Lower lobe of right lung (tissue), 2 donors: ENCODE results near the gene PHACTR4. TPM values are rescaled to one million over a fixed set of nuclear protein-coding genes. Genes with fewer than 3 reads are reported as not detected.
A peak's percentile ranks its signal among the peaks of the same experiment; 100 is the strongest.
"Not testable (repeated sequence)": the region's sequence is repeated elsewhere in the genome, so short reads cannot be mapped to it uniquely, and the experiment has no call there.

Experiments
- ATAC-seq, 2 donors: fragments of 200-7000 bp; cut with Tn5 transposase; one replicate each; pipeline ENCODE4 v1.9.1; 2020 to 2022; ENCODE audit warnings: mild to moderate bottlenecking in 2 of 2, moderate library complexity in 2 of 2
- DNase-seq: peaks from one replicate; pipeline ENCODE4 v3.0.0-alpha.2; 2020
- H3K27ac ChIP-seq: fragments of 200-600 bp; one replicate; pipeline ENCODE4 v1.8.0; 2022
- H3K27me3 ChIP-seq: fragments of 200-600 bp; one replicate; pipeline ENCODE4 v1.8.0; 2022; ENCODE audit warnings: low read depth
- H3K36me3 ChIP-seq: fragments of 200-600 bp; one replicate; pipeline ENCODE4 v1.8.0; 2022; ENCODE audit warnings: mild to moderate bottlenecking
- H3K4me1 ChIP-seq: fragments of 200-600 bp; one replicate; pipeline ENCODE4 v1.8.0; 2022
- H3K4me3 ChIP-seq: fragments of 200-600 bp; one replicate; pipeline ENCODE4 v1.8.0; 2022; ENCODE audit warnings: mild to moderate bottlenecking
- H3K9me3 ChIP-seq: fragments of 200-600 bp; one replicate; pipeline ENCODE4 v1.8.0; 2022
- intact Hi-C: fragments of 100-400 bp; cut with DNase I; formaldehyde crosslinking; loops from one replicate; pipeline ENCODE4 v1.11.0; 2022
- long read RNA-seq: library from polyadenylated mRNA; unstranded; transcript quantifications from one replicate; pipeline ENCODE4 v2.0.0, GENCODE V29; 2021
- total RNA-seq: library from RNA; stranded (reverse); fragmentation: NEBNext Ultra II Directional; extraction: Animal tissue kit (Norgen Biotek cat#: 25700); gene quantifications from one replicate; pipeline ENCODE4 v1.2.1, GENCODE V29; 2021
- TF ChIP-seq, protein P1 (sequence below): fragments of 200-600 bp; IDR thresholded peaks from one replicate; pipeline ENCODE4 v1.8.0; 2022; ENCODE audit warnings: antibody characterized with exemption, mild to moderate bottlenecking
- donor health status: DM: no; HTN: yes; CAD: no; lungs with severe emphysema.

The PHACTR4 gene
- 44.2 TPM for total RNA-seq
- long read RNA-seq, full-length matches to known transcripts = 5 of 36 reads
- long read RNA-seq, partial matches to known transcripts = 9 of 36 reads
- long read RNA-seq, other reads (novel, unspliced or antisense) = 22 of 36 reads

DNA sequence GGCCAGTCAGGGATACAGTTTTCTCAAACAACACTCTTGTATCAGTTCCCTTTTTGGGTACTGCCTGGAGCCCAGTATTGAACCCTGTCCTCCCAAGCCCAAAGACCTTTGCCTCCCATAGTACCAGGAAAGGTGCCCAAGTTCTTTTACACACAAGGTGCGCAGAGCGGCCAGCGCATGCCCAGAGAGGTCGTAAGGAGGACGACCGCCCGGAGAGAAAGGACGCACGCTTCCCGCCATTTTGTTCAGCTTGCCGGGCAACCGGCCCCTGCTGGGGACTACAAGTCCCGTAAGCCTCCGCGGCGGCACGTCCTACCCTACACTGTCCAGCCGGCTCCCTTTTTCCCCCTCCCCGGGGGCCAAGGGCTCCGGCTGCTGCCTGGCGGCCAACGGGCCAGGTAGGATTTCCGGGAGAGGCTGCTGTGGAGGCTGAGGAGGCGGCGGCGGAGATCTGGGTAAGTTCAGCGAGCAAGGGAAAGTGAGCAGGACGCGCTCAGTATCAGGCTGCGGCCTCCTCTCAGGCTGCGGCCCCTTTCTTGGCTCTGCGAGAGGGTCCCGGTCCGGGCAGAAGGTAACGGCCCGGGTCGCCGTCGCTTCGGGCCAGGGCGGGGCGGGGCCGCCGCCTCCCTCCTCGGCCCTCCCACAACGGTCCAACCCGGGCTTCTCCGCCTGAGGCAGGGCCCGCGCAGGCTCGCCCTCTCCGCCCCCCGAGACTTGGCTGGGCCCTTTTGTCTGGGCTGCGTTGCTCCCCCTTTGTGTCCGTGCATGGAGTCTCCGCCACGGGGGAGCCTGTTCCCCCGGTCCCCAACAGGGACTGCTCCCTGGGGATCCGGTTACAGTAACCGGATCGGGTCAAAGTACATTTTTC lies at the start of gene PHACTR4:
PHACTR4 (plus strand) TSS at position 370 of the 868 bp plus-strand sequence. CDS start 37,708 bp downstream, outside the sequence.
- intact Hi-C loops = no loop called here
- DNase-seq = peak; percentile 96

DNA sequence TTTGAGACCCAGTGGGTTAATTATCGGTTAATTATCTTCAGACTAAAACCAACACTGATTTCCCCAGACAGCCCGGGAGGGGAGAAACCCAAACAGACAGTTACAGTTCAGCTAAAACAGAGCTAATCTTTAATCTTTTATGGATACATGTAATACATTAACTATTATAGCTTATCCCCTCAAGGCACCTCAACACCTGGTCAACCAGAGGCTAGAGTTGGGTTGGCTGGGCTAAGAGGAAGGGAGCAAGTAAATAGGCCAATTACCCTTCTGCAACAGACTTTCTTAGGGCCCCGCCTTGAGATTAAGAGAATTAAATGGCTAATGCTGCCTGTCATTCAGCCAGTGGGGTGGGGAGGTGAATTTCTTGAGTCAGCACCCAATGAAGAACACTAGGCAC lies 47.3 kb upstream of the PHACTR4 start:
- intact Hi-C loops = no loop called here
- H3K4me1 ChIP-seq = no peaks in the 10 kb centered on the region
- ATAC-seq (no peak), DNase-seq (no peak)
- TF ChIP-seq, protein P1, sequence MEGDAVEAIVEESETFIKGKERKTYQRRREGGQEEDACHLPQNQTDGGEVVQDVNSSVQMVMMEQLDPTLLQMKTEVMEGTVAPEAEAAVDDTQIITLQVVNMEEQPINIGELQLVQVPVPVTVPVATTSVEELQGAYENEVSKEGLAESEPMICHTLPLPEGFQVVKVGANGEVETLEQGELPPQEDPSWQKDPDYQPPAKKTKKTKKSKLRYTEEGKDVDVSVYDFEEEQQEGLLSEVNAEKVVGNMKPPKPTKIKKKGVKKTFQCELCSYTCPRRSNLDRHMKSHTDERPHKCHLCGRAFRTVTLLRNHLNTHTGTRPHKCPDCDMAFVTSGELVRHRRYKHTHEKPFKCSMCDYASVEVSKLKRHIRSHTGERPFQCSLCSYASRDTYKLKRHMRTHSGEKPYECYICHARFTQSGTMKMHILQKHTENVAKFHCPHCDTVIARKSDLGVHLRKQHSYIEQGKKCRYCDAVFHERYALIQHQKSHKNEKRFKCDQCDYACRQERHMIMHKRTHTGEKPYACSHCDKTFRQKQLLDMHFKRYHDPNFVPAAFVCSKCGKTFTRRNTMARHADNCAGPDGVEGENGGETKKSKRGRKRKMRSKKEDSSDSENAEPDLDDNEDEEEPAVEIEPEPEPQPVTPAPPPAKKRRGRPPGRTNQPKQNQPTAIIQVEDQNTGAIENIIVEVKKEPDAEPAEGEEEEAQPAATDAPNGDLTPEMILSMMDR = no peak
- no peak overlapping the region for H3K4me3 ChIP-seq
- H3K27me3 ChIP-seq = no peaks in the 10 kb centered on the region
- no peak overlapping the region for H3K27ac ChIP-seq
- no peaks in the 10 kb centered on the region for H3K36me3 ChIP-seq
- no peaks in the 10 kb centered on the region for H3K9me3 ChIP-seq

More for the DNA sequence above, at the start of gene PHACTR4:
- TF ChIP-seq, protein P1 = no peak
- H3K27me3 ChIP-seq = no peaks in the 10 kb centered on the region
- no peaks in the 10 kb centered on the region for H3K9me3 ChIP-seq
- peak within 1 kb of the TSS; percentile 94 for H3K27ac ChIP-seq
- H3K4me1 ChIP-seq = peaks cover 23% of the 10 kb centered on the region
- peak; percentile 98 for ATAC-seq
- H3K36me3 ChIP-seq = no peaks in the 10 kb centered on the region
- H3K4me3 ChIP-seq = peak within 1 kb of the TSS; percentile 76

DNA sequence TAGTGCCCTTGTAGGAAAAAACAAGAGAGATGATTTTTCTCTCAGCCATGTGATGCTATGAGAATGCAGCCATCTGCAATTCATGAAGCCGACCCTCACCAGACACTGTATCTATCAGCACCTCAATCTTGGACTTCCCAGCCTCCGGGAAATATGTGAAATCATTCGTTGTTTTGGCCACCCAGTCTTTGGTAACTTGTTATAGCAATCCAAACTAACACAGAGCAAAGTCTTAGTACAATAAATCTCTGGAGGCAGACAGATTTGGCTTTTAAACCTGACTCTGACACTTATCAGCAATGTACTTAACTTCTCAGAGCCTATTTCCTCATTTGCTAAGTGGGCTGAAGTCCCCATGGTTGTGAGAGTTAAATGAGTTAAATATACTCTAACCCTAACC lies 45.8 kb upstream of the PHACTR4 start:
- no peak for ATAC-seq
- intact Hi-C loops = no loop called here

DNA sequence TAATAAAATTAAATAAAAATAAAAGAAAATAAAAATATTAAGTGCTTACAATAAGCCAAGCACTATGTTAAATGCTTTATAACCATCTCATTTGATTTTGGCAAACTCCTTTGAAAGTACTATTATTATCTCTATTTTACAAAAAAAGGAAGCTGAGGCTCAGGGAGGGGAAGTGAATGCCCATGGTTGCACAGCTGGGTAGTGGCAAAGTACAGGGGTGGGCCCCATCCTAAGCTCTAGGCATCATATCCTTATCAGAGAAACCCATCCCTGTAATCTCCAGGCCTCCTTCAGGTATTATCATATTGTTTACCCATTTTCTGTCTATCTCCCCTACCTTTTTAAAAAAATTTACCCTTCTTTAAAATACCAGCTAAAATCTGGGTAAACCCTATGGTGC lies 43.0 kb upstream of the PHACTR4 start:
- Histone ChIP-seq H3K9me3 (no peaks in the 10 kb centered on the region), H3K4me3 (no peak overlapping the region), H3K27me3 (no peaks in the 10 kb centered on the region), H3K27ac (no peak overlapping the region), H3K36me3 (peaks cover 12% of the 10 kb centered on the region), H3K4me1 (peaks cover 15% of the 10 kb centered on the region)
- DNase-seq = no peak
- TF ChIP-seq, protein P1 = no peak
- intact Hi-C loops = no loop called here
- ATAC-seq = no peak

More for the DNA sequence above, 45.8 kb upstream of the PHACTR4 start:
- no peaks in the 10 kb centered on the region for H3K27me3 ChIP-seq
- H3K9me3 ChIP-seq = no peaks in the 10 kb centered on the region
- H3K4me3 ChIP-seq = no peak overlapping the region
- TF ChIP-seq, protein P1 = no peak
- no peaks in the 10 kb centered on the region for H3K36me3 ChIP-seq
- H3K27ac ChIP-seq = no peak overlapping the region
- DNase-seq = no peak
- H3K4me1 ChIP-seq = peaks cover 6% of the 10 kb centered on the region

DNA sequence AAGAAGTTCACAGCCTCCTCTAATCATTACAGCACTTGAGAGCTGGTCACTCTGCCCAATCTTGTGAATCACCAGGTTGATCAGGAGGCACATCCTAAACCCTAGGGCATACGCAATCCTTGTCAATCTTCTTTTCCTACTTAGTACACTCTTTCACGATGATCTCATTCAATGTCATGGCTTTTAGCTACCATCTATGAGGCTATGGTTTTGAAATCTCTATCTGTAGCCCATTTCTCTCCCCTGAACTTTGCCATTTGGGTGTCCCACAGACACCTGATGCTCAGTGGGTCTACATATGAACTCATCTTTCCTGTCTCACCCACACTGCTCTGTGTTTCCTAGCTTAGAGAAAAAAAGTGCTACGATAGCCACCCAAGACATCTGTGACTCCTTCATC lies 42.6 kb upstream of the PHACTR4 start:
- intact Hi-C loops = no loop called here
- no peak for DNase-seq
- ATAC-seq = no peak

DNA sequence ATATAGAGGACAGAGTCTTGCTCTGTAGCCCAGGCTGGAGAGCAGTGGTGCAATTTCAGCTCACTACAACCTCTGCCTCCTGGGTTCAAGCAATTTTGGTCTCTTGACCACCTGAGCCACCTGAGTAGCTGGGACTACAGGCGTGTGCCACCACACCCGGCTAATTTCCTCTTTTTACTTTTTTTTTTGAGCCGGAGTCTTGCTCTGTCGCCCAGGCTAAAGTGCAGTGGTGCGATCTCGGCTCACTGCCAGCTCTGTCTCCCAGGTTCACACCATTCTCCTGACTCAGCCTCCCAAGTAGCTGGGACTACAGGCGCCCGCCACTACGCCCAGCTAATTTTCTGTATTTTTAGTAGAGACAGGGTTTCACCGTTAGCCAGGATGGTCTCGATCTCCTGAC lies 42.1 kb upstream of the PHACTR4 start:
- H3K4me3 ChIP-seq, H3K27ac ChIP-seq, H3K9me3 ChIP-seq, intact Hi-C loops, H3K27me3 ChIP-seq, ATAC-seq, DNase-seq: not testable (repeated sequence)
- peaks cover 15% of the 10 kb centered on the region for H3K4me1 ChIP-seq
- H3K36me3 ChIP-seq = peaks cover 21% of the 10 kb centered on the region

More for the DNA sequence above, 42.6 kb upstream of the PHACTR4 start:
- Histone ChIP-seq H3K36me3 (peaks cover 17% of the 10 kb centered on the region), H3K4me3 (no peak overlapping the region), H3K9me3 (no peaks in the 10 kb centered on the region), H3K4me1 (peaks cover 15% of the 10 kb centered on the region), H3K27ac (no peak overlapping the region), H3K27me3 (no peaks in the 10 kb centered on the region)
- TF ChIP-seq, protein P1 = no peak
